SU-DHL-6 (cell line): ENCODE results near the gene HGS.

Source experiments
- H2AFZ ChIP-seq: fragments of 200-600 bp; sonication (generic); 2 replicates; pipeline ENCODE4 v1.6.1; 2014; ENCODE audit warnings: low read depth, mild to moderate bottlenecking, moderate library complexity, mixed read lengths, antibody characterized with exemption, low read length; ENCODE audit not compliant: severe bottlenecking
- H3F3A ChIP-seq: fragments of 200-600 bp; shearing (Covaris generic); 2 replicates; pipeline ENCODE4 v1.6.0; 2016; ENCODE audit warnings: antibody characterized with exemption, mild to moderate bottlenecking; ENCODE audit not compliant: insufficient read depth
- H3K27ac ChIP-seq: fragments of 200-600 bp; sonication (generic); 2 replicates; pipeline ENCODE4 v1.5.1; 2016; ENCODE audit warnings: low read depth, mild to moderate bottlenecking, low read length, moderate library complexity, mixed read lengths
- H3K27me3 ChIP-seq: fragments of 200-600 bp; sonication (generic), shearing (Covaris generic); 2 replicates; pipeline ENCODE4 v1.6.0; 2014; ENCODE audit warnings: mild to moderate bottlenecking, low read length
- H3K36me3 ChIP-seq: fragments of 200-600 bp; sonication (generic); 2 replicates; pipeline ENCODE4 v1.6.1; 2014; ENCODE audit warnings: mild to moderate bottlenecking, low read length, mixed read lengths
- H3K4me2 ChIP-seq: fragments of 300-600, 200-600 bp; shearing (Covaris generic), sonication (generic); 2 replicates; pipeline ENCODE4 v1.6.0; 2014; ENCODE audit warnings: low read length, low read depth, mild to moderate bottlenecking; ENCODE audit not compliant: poor library complexity, severe bottlenecking
- H3K4me3 ChIP-seq: fragments of 200-600 bp; sonication (generic); 2 replicates; pipeline ENCODE4 v1.5.1; 2014; ENCODE audit warnings: antibody characterized with exemption, low read length, mild to moderate bottlenecking, mixed read lengths; ENCODE audit not compliant: insufficient read depth, poor library complexity, severe bottlenecking
- H3K79me2 ChIP-seq: fragments of 200-600 bp; sonication (generic); 2 replicates; pipeline ENCODE4 v1.6.1; 2014; ENCODE audit warnings: mild to moderate bottlenecking, low read length, moderate library complexity; ENCODE audit not compliant: insufficient read depth
- H3K9ac ChIP-seq: fragments of 200-600 bp; sonication (generic); 2 replicates; pipeline ENCODE4 v1.7.0; 2014; ENCODE audit warnings: mild to moderate bottlenecking, low read length
- H3K9me2 ChIP-seq: fragments of 200-600 bp; sonication (generic); replicated peaks from 2 replicates; pipeline ENCODE4 v1.6.1; 2014; ENCODE audit warnings: low read length; ENCODE audit not compliant: insufficient read depth
- H3K9me3 ChIP-seq: fragments of 200-600 bp; sonication (generic); 2 replicates; pipeline ENCODE4 v1.6.1; 2014; ENCODE audit warnings: low read length, mixed read lengths; ENCODE audit not compliant: insufficient read depth
- H4K20me1 ChIP-seq: fragments of 200-600 bp; sonication (generic); 2 replicates; pipeline ENCODE4 v1.6.1; 2014; ENCODE audit warnings: low read depth, mild to moderate bottlenecking, antibody characterized with exemption, low read length, moderate library complexity, mixed read lengths
- CTCF ChIP-seq: fragments of 200-600 bp; sonication (generic); IDR thresholded peaks from one replicate; pipeline ENCODE4 v1.5.1; 2017; ENCODE audit warnings: antibody characterized with exemption, mild to moderate bottlenecking, low read length, moderate library complexity; ENCODE audit not compliant: insufficient read depth, poor library complexity, severe bottlenecking
- EZH2phosphoT487 ChIP-seq: fragments of 200-600 bp; sonication (generic), shearing (Covaris generic); conservative IDR thresholded peaks from 2 replicates; pipeline ENCODE4 v1.6.1; 2018; ENCODE audit warnings: mild to moderate bottlenecking, antibody characterized with exemption, low read length, moderate library complexity, mixed read lengths

Gene HGS

GRCh38 chr17:81696218-81696941 is 12.6 kb downstream of the HGS start:
- H3K36me3 ChIP-seq, result peaks cover 2% of the 10 kb centered on the region; the same call in 1 of the 2 replicates
- H3K27ac ChIP-seq, result no peak overlapping the region

GRCh38 chr17:81697261-81698044 is 13.6 kb downstream of the HGS start:
- TF ChIP-seq CTCF, result no peak
- no peak for TF ChIP-seq EZH2phosphoT487
- no peaks in the 10 kb centered on the region for H3K9me2 ChIP-seq
- H3K4me2 ChIP-seq, result no peak overlapping the region
- no peaks in the 10 kb centered on the region for H3K27me3 ChIP-seq
- no peaks in the 10 kb centered on the region for H4K20me1 ChIP-seq
- H3K9me3 ChIP-seq, result no peaks in the 10 kb centered on the region
- H3K36me3 ChIP-seq, result peaks cover 2% of the 10 kb centered on the region; the same call in 1 of the 2 replicates
- H3K79me2 ChIP-seq, result peaks cover 27% of the 10 kb centered on the region
- no peak overlapping the region for H2AFZ ChIP-seq
- no peak overlapping the region for H3K27ac ChIP-seq
- H3K4me3 ChIP-seq, result no peak overlapping the region
- H3F3A ChIP-seq, result peaks cover 17% of the 10 kb centered on the region; the same call in 1 of the 2 replicates
- H3K9ac ChIP-seq, result no peak overlapping the region

More at GRCh38 chr17:81696218-81696941, 12.6 kb downstream of the HGS start:
- Histone ChIP-seq H3K9me3 (no peaks in the 10 kb centered on the region), H3K9ac (no peak overlapping the region), H3K4me2 (no peak overlapping the region), H3K27me3 (no peaks in the 10 kb centered on the region), H3K9me2 (no peaks in the 10 kb centered on the region), H3K79me2 (peaks cover 17% of the 10 kb centered on the region), H3F3A (0 out of 2 replicates have a peak, but pooled peaks cover 12% of the 10 kb centered on the region), H4K20me1 (no peaks in the 10 kb centered on the region), H3K4me3 (no peak overlapping the region), H2AFZ (no peak overlapping the region)
- TF ChIP-seq EZH2phosphoT487 (no peak), CTCF (no peak)

- Histone ChIP-seq H4K20me1 (no peaks in the 10 kb centered on the region), H2AFZ (no peak overlapping the region), H3K27me3 (no peaks in the 10 kb centered on the region), H3K36me3 (peaks cover 2% of the 10 kb centered on the region; the same call in 1 of the 2 replicates), H3K9me2 (no peaks in the 10 kb centered on the region), H3K4me3 (peak overlapping the region; percentile 98), H3K27ac (peak overlapping the region; percentile 77), H3K4me2 (peak overlapping the region; percentile 71), H3K9me3 (no peaks in the 10 kb centered on the region), H3K79me2 (peaks cover 53% of the 10 kb centered on the region), H3K9ac (peak overlapping the region; percentile 98), H3F3A (peaks cover 17% of the 10 kb centered on the region; the same call in 1 of the 2 replicates)
- TF ChIP-seq EZH2phosphoT487 (no peak), CTCF (no peak)
Measured at GRCh38 chr17:81700353-81701287, 16.8 kb downstream of the HGS start.
